IPS DF 6.9 (cell line): ENCODE results near the gene MET.

Experiments
- DNase-seq: peaks from one replicate; pipeline ENCODE4 v3.0.0-alpha.2; 2013; ENCODE audit warnings: low read depth, low spot score
- H3K27ac ChIP-seq: one replicate; pipeline ENCODE4 v1.5.1; 2013; ENCODE audit warnings: low read length, control low read depth
- H3K27me3 ChIP-seq: 2 replicates; pipeline ENCODE4 v1.6.1; 2013; ENCODE audit warnings: mild to moderate bottlenecking, low read length; ENCODE audit not compliant: control insufficient read depth, insufficient read depth
- H3K36me3 ChIP-seq: 2 replicates; pipeline ENCODE4 v1.6.1; 2013; ENCODE audit warnings: low read length; ENCODE audit not compliant: control insufficient read depth, insufficient read depth
- H3K4me1 ChIP-seq: 2 replicates; pipeline ENCODE4 v1.6.1; 2013; ENCODE audit warnings: low read length; ENCODE audit not compliant: control insufficient read depth, insufficient read depth
- H3K4me3 ChIP-seq: 2 replicates; pipeline ENCODE4 v1.5.1; 2013; ENCODE audit warnings: mild to moderate bottlenecking, low read length
- H3K9me3 ChIP-seq: 2 replicates; pipeline ENCODE4 v1.6.1; 2013; ENCODE audit warnings: low read length, inconsistent platforms; ENCODE audit not compliant: control insufficient read depth, insufficient read depth
- WGBS: extraction: QIAGEN DNeasy Blood & Tissue Kit; methylation state at CpG from one replicate; pipeline ENCODE4 v1.1.7; 2013; ENCODE audit warnings: mixed read lengths, missing lambda C conversion rate; ENCODE audit not compliant: insufficient read length, insufficient coverage; 5-methylcytosine and 5-hydroxymethylcytosine counted together

MET gene

GRCh38 chr7:116697152-116697551 lies 25.2 kb downstream of the MET start:
- Histone ChIP-seq H3K9me3 (no peaks in the 10 kb centered on the region), H3K4me1 (no peaks in the 10 kb centered on the region; the same call in 1 of the 2 replicates), H3K27me3 (no peaks in the 10 kb centered on the region), H3K27ac (no peak overlapping the region), H3K4me3 (no peak overlapping the region), H3K36me3 (no peaks in the 10 kb centered on the region; the same call in 1 of the 2 replicates)
- DNase-seq = no peak
- no CpG with 5 or more reads among the region's 1 CpG for WGBS

GRCh38 chr7:116697761-116698160 lies 25.8 kb downstream of the MET start:
- Histone ChIP-seq H3K4me1 (no peaks in the 10 kb centered on the region; the same call in 1 of the 2 replicates), H3K9me3 (no peaks in the 10 kb centered on the region), H3K27me3 (no peaks in the 10 kb centered on the region), H3K4me3 (no peak overlapping the region), H3K36me3 (no peaks in the 10 kb centered on the region; the same call in 1 of the 2 replicates), H3K27ac (no peak overlapping the region)
- no peak for DNase-seq
- WGBS = no CpG with 5 or more reads among the region's 1 CpG

DNA sequence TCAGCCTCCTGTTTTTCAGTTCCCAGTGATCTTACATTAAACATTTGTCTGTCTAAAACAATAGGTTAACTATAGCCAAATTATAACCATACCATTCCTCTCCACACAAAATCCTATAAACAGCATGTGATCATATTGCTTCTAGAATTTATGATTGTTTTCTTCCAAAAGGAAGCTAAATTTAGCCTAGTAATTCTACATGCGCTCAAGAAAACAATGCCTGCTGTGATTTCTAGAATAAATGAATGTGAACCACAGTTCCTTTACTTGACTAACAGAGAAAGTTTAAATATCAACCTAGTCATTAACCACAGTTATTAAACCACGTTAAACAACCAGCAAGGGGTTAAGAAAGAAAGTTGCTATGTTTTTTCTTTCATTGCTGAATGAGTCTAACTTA lies 26.4 kb downstream of the MET start:
- no CpG with 5 or more reads among the region's 2 CpGs for WGBS
- DNase-seq = no peak
- Histone ChIP-seq H3K4me3 (no peak overlapping the region), H3K9me3 (no peaks in the 10 kb centered on the region), H3K36me3 (no peaks in the 10 kb centered on the region; the same call in 1 of the 2 replicates), H3K4me1 (no peaks in the 10 kb centered on the region; the same call in 1 of the 2 replicates), H3K27me3 (no peaks in the 10 kb centered on the region), H3K27ac (no peak overlapping the region)

DNA sequence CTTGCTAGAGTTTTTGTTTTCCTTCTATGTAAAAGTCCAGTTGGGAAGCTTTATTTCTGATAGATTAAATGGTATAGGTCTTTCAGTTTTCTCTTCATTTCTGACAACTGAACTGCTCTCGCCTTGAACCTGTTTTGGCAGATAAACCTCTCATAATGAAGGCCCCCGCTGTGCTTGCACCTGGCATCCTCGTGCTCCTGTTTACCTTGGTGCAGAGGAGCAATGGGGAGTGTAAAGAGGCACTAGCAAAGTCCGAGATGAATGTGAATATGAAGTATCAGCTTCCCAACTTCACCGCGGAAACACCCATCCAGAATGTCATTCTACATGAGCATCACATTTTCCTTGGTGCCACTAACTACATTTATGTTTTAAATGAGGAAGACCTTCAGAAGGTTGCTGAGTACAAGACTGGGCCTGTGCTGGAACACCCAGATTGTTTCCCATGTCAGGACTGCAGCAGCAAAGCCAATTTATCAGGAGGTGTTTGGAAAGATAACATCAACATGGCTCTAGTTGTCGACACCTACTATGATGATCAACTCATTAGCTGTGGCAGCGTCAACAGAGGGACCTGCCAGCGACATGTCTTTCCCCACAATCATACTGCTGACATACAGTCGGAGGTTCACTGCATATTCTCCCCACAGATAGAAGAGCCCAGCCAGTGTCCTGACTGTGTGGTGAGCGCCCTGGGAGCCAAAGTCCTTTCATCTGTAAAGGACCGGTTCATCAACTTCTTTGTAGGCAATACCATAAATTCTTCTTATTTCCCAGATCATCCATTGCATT lies 27.1 kb downstream of the MET start:
- H3K36me3 ChIP-seq = no peaks in the 10 kb centered on the region; the same call in 1 of the 2 replicates
- WGBS = no CpG with 5 or more reads among the region's 12 CpGs
- H3K27me3 ChIP-seq = no peaks in the 10 kb centered on the region
- no peak for DNase-seq
- H3K4me3 ChIP-seq = no peak overlapping the region
- H3K4me1 ChIP-seq = no peaks in the 10 kb centered on the region; the same call in 1 of the 2 replicates
- H3K9me3 ChIP-seq = no peaks in the 10 kb centered on the region
- no peak overlapping the region for H3K27ac ChIP-seq

DNA sequence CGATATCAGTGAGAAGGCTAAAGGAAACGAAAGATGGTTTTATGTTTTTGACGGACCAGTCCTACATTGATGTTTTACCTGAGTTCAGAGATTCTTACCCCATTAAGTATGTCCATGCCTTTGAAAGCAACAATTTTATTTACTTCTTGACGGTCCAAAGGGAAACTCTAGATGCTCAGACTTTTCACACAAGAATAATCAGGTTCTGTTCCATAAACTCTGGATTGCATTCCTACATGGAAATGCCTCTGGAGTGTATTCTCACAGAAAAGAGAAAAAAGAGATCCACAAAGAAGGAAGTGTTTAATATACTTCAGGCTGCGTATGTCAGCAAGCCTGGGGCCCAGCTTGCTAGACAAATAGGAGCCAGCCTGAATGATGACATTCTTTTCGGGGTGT lies 27.7 kb downstream of the MET start:
- no CpG with 5 or more reads among the region's 6 CpGs for WGBS
- DNase-seq = no peak
- no peak overlapping the region for H3K27ac ChIP-seq
- no peaks in the 10 kb centered on the region for H3K9me3 ChIP-seq
- no peak overlapping the region for H3K4me3 ChIP-seq
- no peaks in the 10 kb centered on the region; the same call in 1 of the 2 replicates for H3K36me3 ChIP-seq
- no peaks in the 10 kb centered on the region; the same call in 1 of the 2 replicates for H3K4me1 ChIP-seq
- no peaks in the 10 kb centered on the region for H3K27me3 ChIP-seq

DNA sequence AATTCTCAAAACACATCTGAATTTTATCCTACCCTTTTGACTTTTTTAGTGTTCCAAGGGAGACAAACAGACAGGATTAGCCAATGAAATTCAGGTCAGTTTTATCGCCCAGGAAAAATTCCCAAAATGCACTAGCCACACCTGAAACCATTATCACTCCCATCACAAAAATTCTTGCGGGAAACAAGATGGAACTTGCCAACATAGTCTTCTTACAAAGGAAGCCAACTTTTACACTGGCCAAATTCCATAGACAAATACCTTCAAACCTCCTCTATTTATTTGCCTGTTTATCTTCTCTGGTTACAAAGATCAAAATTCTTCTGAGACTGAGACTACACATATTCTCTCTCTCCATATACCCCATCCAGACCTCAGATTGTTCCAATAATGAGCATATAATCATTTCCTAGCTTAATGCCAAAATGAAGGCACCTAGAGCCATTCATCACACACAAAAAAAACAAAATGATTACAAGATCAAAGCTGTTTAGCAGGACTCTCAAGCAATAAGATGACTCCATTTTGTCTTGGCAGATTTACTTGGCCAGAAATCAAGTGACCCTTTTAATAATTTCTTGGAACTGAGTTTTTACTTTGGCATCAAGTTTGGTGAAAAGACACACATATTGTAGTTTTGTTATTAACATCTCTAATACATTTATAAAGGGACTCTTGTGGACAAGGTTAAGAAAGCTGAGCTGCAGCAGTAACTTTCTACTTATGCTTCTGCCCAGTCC lies 30.2 kb downstream of the MET start:
- Histone ChIP-seq H3K9me3 (no peaks in the 10 kb centered on the region), H3K27me3 (no peaks in the 10 kb centered on the region), H3K36me3 (no peaks in the 10 kb centered on the region), H3K4me1 (peaks cover 1% of the 10 kb centered on the region), H3K27ac (no peak overlapping the region), H3K4me3 (no peak overlapping the region)
- no CpG with 5 or more reads among the region's 2 CpGs for WGBS
- DNase-seq = no peak

DNA sequence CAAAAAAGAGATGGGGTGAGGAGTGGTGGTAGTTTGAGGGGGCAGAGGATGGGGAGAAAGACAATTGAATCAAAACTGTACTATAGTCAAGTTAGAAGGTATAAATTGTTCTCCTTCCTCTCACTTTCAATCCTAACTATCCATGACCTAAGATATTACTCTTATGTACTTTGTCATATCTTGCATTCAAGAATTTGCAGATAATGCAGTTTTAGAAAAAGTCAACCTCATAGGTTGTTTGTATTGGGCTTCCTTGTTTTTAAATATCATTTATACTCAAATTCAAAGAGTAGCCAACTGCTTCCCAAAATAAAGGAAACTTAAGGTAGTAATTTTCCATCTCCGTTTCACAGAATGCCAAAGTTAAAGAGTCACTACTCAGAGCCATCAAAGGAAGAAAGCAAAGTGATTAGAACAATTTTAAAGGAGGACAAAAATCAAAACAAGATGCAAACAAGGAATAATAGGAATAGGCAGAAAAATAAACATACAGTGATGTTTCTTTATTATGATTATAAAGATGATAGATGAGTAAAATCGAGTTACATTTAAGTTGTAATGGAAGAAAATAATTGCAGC lies 32.7 kb downstream of the MET start:
- DNase-seq = no peak
- Histone ChIP-seq H3K27me3 (no peaks in the 10 kb centered on the region), H3K4me3 (no peak overlapping the region), H3K27ac (no peak overlapping the region), H3K36me3 (no peaks in the 10 kb centered on the region), H3K4me1 (peaks cover 1% of the 10 kb centered on the region; the same call in 1 of the 2 replicates), H3K9me3 (no peaks in the 10 kb centered on the region)
- 100% methylated on average over 1 of the region's 2 CpGs for WGBS

- Histone ChIP-seq H3K9me3 (no peaks in the 10 kb centered on the region), H3K36me3 (no peaks in the 10 kb centered on the region), H3K4me1 (peaks cover 1% of the 10 kb centered on the region; the same call in 1 of the 2 replicates), H3K4me3 (no peak overlapping the region), H3K27me3 (no peaks in the 10 kb centered on the region), H3K27ac (no peak overlapping the region)
- DNase-seq = no peak
These were observed 33.4 kb downstream of the MET start for GRCh38 chr7:116705419-116705818.

- Histone ChIP-seq H3K4me3 (no peak overlapping the region), H3K27me3 (no peaks in the 10 kb centered on the region), H3K9me3 (no peaks in the 10 kb centered on the region), H3K4me1 (peaks cover 1% of the 10 kb centered on the region; the same call in 1 of the 2 replicates), H3K27ac (no peak overlapping the region), H3K36me3 (no peaks in the 10 kb centered on the region)
- DNase-seq = no peak
- no CpG with 5 or more reads among the region's 3 CpGs for WGBS
These were observed 34.7 kb downstream of the MET start for GRCh38 chr7:116706668-116707126.

DNA sequence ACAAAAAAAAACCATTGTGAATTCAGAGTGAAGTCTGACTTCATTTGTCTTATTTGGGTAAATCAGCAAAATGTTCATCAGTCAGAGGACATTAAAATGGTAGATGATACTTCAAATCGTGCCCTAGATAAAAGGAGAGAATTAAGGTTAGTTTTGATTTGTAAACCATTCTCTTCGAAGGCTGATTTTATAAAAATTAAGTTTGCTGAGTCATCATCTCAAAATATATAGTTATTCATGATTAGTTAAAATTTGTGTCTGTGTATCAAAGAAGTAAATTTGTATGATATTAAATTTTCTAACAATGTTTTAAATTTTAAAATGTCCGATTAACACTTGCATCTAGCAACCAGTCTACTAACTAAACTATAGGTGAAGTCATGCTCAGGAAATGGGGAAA lies 35.3 kb downstream of the MET start:
- Histone ChIP-seq H3K27ac (no peak overlapping the region), H3K4me3 (no peak overlapping the region), H3K9me3 (no peaks in the 10 kb centered on the region), H3K4me1 (peaks cover 1% of the 10 kb centered on the region; the same call in 1 of the 2 replicates), H3K36me3 (no peaks in the 10 kb centered on the region), H3K27me3 (no peaks in the 10 kb centered on the region)
- no CpG with 5 or more reads among the region's 3 CpGs for WGBS
- no peak for DNase-seq
